Fibroblast of mammary gland (primary cell): Measurements from ENCODE around the gene ZMYND12.
A peak's percentile ranks its signal among the peaks of the same experiment; 100 is the strongest.

Experiments used
- DNase-seq: peaks from one replicate; pipeline ENCODE4 v3.0.0-alpha.2; 2010; ENCODE audit warnings: low read depth
- H3K4me3 ChIP-seq: 2 replicates; pipeline ENCODE4 v1.5.1; 2011; ENCODE audit warnings: low read depth, mild to moderate bottlenecking, low read length, moderate library complexity; ENCODE audit not compliant: control insufficient read depth
- CTCF ChIP-seq: conservative IDR thresholded peaks from 2 replicates; pipeline ENCODE4 v1.5.1; 2011; ENCODE audit warnings: low read depth, low read length, inconsistent platforms; ENCODE audit not compliant: control insufficient read depth, insufficient read depth

ZMYND12 gene

GRCh38 chr1:42431514-42431913 is 24.3 kb downstream of the ZMYND12 start:
- no peak for TF ChIP-seq CTCF
- no peak for DNase-seq
- no peak overlapping the region for H3K4me3 ChIP-seq

GRCh38 chr1:42430286-42431135 is 25.3 kb downstream of the ZMYND12 start:
- no peak overlapping the region for H3K4me3 ChIP-seq
- DNase-seq, result peak; percentile 71
- no peak for TF ChIP-seq CTCF

- TF ChIP-seq CTCF, result no peak
- H3K4me3 ChIP-seq, result no peak overlapping the region
- peak; percentile 41 for DNase-seq
Measured at GRCh38 chr1:42429603-42430002, 26.2 kb downstream of the ZMYND12 start.

GRCh38 chr1:42427240-42427639 is 28.6 kb downstream of the ZMYND12 start:
- no peak for TF ChIP-seq CTCF
- no peak for DNase-seq
- no peak overlapping the region for H3K4me3 ChIP-seq

- H3K4me3 ChIP-seq, result no peak overlapping the region
- DNase-seq, result peak; percentile 35
Measured at GRCh38 chr1:42424201-42424600, 31.6 kb downstream of the ZMYND12 start.

GRCh38 chr1:42423681-42424080 is 32.1 kb downstream of the ZMYND12 start:
- TF ChIP-seq CTCF, result no peak
- no peak overlapping the region for H3K4me3 ChIP-seq
- DNase-seq, result no peak

More at GRCh38 chr1:42424201-42424600, 31.6 kb downstream of the ZMYND12 start:
- no peak for TF ChIP-seq CTCF
